DMS114 treated with DMSO at 0.1 percent for 48 hours (cell line): Measurements from ENCODE around the gene NHLH1.

ENCODE experiments used
- DNase-seq: peaks from one replicate; lab custom pipeline; 2025; ENCODE audit not compliant: unreplicated experiment; lab: John Stamatoyannopoulos, UW

The NHLH1 gene

GRCh38 chr1:160409486-160409885, 42.6 kb downstream of the NHLH1 start:
- no peak for DNase-seq

GRCh38 chr1:160410406-160411005, 43.6 kb downstream of the NHLH1 start:
- no peak for DNase-seq

DNA sequence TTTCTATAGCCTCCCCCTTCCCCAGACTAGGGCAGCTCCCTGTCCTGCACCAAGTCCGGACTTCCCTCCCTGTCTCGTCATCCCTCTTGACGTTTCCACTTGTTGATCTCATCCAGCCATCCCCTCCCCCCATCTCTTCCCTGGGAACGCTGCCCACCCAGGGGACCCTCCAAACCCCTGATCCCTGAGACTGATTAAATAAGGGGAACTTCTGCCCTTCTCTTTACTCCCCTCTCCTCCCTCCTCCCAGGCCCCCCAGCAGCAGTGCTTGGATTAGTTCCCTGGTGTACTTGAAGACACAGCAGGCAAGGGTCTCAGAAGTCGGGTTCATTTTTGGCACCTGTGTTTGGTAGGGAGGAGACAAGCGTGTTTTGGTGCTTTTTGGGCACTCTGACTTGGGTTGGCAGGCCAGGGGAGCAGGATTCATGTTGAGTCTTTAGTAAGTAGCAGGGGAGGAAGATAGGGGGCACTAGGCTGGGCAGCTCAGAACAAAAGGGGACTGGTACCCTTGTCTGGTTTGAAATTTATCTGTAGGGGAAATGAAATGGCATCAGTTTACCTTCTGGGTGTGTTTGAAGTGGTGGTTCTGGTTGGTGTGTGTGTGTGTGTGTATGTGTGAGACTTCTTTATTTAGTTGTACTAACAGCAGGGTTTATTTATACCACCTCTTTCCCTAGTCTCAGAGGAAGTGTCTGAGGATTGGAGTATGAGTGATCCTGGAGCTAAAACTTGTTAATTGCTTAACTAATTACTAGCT, 44.6 kb downstream of the NHLH1 start:
- DNase-seq, result no peak

GRCh38 chr1:160412028-160412362, 45.1 kb downstream of the NHLH1 start:
- no peak for DNase-seq

GRCh38 chr1:160413716-160414115, 46.8 kb downstream of the NHLH1 start:
- no peak for DNase-seq

DNA sequence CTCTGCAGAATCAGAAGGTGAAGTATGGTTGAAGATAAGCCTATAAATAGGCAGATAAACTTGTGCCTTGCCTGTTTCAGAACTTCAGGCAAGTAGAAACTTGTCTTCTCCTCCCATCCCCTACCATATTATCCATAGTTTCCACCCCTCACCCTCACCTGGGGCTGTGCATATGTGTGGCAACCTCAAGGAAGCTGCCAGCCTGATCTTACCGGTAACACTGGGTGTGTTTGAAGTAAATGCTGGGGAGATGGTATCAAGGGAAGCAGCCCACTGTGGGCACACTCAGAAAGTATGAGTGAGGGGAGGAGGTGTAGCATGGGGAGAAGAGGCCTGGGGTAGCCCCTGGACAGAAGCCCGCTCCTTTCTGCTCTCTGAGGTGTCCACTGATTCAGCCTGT, 48.0 kb downstream of the NHLH1 start:
- DNase-seq, result no peak

DNA sequence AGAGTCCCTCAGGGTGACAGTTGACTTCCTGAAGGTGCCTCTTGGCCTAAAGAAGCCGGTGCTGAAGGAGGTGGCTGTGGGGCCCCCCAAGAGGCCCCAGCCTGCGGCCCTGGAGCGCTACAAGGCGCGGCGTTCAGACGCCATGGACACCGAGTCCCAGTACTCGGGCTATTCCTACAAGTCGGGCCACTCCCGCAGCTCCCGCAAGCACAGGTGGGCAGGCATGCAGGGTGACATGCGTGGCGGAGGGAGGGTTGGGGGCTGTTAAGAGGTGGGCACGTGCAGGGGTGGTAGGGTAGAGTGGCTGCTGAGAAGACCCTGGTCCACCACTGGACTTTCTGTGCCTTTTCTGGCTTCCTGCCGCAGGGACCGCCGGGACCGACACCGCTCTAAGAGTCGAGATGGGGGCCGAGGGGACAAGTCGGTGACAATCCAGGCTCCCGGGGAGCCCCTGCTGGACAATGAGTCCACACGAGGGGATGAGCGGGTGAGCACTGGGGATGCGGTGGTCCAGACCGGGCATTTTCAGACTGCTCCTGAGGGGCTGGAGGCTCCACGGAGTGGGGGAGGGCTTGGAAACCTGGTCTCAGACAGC, 48.9 kb downstream of the NHLH1 start:
- no peak for DNase-seq

GRCh38 chr1:160416369-160416768, 49.5 kb downstream of the NHLH1 start:
- peak; percentile 72 for DNase-seq

GRCh38 chr1:160418483-160418882, 51.6 kb downstream of the NHLH1 start:
- no peak for DNase-seq

DNA sequence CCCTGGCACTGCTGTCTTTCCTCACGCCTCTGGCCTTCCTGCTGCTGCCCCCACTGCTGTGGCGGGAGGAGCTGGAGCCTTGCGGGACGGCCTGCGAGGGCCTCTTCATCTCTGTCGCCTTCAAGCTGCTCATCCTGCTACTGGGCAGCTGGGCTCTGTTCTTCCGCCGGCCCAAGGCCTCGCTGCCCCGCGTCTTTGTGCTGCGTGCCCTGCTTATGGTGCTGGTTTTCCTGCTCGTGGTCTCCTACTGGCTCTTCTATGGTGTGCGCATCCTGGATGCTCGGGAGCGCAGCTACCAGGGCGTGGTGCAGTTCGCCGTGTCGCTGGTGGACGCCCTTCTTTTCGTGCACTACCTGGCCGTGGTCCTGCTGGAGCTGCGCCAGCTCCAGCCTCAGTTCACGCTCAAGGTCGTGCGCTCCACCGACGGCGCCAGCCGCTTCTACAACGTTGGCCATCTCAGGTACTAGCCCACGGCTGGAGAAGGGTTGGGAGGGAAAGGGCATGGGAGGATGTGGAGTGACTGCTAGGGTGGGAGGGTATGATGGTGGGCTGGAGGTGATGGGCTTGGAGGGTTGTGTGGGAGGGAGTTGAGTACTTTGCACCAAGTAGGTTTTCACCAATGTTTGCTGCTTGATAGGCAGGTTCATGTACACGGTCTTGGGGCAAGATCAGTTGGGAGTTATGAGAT, 52.4 kb downstream of the NHLH1 start:
- DNase-seq, result no peak

- DNase-seq, result no peak
These were observed 52.9 kb downstream of the NHLH1 start for GRCh38 chr1:160419838-160420169.

GRCh38 chr1:160420881-160421842, 54.3 kb downstream of the NHLH1 start:
- DNase-seq, result no peak

DNA sequence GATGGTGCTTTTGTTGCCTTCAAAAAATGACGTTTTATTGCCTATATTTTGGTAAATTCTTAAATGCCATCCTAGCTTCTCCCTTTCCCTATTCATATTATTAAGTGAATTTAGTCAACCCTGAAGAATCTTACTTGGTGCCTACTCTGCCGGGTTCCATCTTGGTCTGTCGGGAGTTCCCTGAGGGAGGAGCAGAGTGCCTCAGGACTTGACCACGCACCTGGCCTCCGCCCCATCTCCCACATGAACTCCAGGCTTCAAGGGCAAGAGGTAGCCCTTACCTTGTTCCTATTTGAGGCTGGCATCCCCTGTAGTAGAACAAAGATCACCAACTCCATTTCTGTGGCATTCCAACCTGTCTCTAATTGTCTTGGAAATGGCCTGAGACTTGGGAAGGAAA, 55.0 kb downstream of the NHLH1 start:
- DNase-seq, result no peak
